Stimulated activated CD4-positive, alpha-beta T cell treated with anti-CD3 and anti-CD28 coated beads, Interleukin-4, amount 100 ng/mL, for 48 hours (primary cell): ENCODE measurements around the gene TMEM131.
"Not testable (repeated sequence)": the region's sequence is repeated elsewhere in the genome, so short reads cannot be mapped to it uniquely, and the experiment has no call there.

Experiments used
- DNase-seq, 2 donors: peaks; one replicate each; pipeline ENCODE4 v3.0.0-alpha.2; 2020; ENCODE audit warnings: low read depth in 2 of 2

The TMEM131 gene

DNA sequence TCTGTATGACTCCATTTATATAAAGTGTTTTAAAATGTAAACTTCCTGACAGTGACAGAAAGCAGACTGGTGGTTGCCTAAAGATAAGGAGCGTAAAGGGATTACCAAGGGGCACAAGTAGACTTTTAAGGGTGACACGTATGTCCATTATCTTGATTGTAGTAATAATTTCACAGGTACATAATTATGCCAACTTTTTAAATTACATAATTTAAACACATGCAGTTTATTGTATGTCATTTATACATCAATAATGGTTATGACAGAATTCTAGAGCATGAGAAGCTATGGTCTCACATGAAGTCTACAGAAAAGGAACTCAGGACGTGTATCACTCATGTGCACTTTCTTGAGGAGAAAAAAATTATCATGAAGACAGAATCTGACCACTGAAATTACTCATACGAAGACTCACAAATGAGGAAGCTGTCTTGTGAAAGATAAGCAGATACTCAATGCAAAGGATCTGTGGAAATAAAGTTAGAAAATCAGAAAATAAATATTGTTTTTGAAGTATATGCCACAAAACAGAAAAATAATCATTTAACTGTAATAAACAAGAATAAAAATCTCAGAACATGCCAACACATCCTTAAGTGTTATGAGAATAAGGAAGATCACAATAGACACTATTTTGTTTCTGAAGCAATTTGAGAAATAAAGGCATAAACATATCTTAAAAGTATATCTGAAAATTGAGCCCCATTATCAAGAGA is 84.4 kb downstream of the TMEM131 start:
- DNase-seq, result no peak

DNA sequence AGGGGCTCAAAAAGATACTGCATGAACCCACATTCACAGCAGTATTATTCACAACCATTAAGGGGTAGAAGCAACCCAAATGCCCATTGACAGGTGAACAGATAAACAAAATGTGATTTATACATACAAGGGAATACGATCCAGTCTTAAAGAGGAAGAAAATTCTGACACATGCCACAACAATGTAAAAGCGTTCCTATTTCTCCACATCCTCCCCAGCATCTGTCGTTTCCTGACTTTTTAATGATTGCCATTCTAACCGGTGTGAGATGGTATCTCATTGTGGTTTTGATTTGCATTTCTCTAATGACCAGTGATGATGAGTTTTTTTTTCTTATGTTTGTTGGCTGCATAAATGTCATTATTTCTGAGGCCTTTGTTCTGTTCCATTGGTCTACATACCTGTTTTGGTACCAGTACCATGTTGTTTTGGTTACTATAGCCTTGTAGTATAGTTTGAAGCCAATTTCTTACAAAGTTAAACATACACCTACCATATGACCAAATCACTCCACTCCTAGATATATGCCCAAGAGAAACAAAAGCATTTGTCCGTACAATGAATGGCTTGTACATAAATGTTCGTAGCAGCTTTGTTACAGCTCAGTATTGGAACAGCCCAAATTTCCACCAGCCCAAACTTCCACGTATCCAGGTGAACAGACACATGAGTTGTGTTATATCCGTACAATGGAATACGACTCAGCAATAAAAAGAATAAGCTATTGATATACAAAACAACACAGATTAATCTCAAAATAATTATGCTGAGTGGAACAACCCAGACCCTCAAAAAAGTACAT is 85.1 kb downstream of the TMEM131 start:
- DNase-seq, result no peak

- no peak for DNase-seq
Observed at GRCh38 chr2:97908208-97908676, 87.5 kb downstream of the TMEM131 start.

DNA sequence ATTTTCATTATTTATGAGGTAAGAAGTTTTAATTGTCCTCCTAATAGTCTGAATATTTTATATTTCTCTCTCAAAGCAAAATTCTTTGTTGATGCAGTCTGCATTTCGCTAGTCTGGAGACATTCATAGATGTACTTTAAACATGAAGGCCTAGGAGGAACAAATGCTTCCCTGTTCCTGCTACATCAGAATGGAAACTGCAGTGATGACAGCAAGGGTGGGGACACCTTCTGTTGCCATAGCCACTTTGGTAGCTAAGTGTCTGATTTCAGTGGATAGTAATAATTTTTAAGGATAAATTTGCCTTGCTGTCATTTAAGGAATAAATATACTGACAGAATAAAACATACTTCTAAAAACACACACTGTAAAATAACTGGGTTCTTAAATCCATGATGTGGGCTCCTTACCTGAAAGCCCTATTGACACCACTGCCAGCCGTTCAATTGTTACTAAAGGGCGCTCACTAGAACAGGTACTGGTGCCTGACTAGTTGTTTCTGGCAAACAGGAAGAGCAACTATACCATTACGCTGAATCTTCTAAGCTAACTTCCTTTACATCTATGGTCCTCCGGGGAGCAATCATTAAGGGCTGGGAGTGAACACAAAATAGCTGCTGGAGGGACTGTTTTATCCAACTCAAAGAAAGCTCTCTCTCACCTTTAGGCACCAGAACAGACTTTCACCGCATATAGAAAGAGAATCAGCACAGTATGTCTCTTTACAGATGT is 88.2 kb downstream of the TMEM131 start:
- DNase-seq, result no peak

- DNase-seq, result no peak
Observed at GRCh38 chr2:97906307-97906706, 89.4 kb downstream of the TMEM131 start.

GRCh38 chr2:97905294-97905693 is 90.5 kb downstream of the TMEM131 start:
- no peak for DNase-seq

DNA sequence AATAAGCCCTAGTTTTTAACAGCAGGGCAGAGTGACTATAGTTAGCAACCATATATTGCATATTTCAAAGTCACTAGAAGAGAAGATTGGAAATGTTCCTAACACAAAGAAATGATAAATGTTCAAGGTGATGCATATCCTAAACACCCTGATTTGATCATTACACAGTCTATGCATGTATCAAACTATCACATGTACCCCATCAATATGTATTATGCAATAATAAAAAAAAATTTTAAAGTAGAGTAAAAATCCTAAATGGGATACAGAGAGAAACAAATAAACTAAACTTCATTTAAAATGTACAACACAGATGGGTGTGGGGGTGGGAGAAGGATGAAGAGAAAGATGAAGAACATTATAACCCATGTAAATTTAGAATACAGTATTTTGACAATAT is 93.9 kb downstream of the TMEM131 start:
- no peak for DNase-seq

GRCh38 chr2:97900806-97901205 is 94.9 kb downstream of the TMEM131 start:
- no peak for DNase-seq

DNA sequence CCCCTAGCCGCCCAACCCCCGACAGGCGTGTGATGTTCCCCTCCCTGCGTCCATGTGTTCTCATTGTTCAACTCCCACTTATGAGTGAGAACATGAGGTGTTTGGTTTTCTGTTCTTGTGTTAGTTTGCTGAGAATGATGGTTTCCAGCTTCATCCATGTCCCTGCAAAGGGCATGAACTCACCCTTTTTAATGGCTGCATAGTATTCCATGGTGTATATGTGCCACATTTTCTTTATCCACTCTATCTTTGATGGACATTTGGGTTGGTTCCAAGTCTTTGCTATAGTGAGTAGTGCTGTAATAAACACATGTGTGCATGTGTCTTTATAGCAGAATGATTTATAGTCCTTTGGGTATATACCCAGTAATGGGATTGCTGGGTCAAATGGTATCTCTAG is 102.7 kb downstream of the TMEM131 start:
- DNase-seq, result not testable (repeated sequence)

DNA sequence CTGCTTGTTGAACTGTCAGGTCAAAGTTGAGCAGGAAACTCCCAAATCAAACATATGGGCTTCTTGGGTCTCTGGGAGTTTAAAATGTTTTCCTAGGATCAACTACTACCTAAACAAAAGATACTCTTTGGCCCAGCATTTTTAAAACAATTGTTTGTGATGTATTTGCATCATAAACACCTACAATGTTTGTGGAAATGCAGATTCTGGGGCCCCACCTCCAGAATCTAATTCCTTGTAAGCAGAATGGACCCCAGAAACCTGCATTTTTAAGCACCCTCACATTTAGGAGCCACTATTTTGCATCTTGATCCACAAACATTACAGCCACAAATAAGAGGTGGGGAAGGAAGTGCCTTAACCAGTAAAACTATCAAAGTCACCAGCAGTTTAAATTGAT is 104.1 kb downstream of the TMEM131 start:
- no peak for DNase-seq

DNA sequence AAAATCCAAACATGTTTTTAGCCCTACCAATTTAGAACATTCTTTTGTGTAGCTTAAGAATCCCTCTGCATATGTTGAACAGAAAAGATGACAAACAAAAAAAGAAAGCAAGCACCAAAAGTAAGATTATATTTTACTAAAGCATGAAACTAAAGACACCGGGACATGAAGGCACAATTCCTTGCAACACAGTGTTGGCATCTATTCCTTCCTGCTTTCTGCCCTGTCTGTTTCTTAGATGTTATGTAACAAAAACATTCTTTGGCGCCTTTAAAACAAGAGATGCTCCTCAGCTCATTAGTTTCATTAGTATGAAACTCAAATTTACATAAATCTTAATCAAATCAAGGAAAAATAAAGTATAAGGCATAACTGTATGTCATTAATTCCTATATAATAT is 106.6 kb downstream of the TMEM131 start:
- no peak for DNase-seq

DNA sequence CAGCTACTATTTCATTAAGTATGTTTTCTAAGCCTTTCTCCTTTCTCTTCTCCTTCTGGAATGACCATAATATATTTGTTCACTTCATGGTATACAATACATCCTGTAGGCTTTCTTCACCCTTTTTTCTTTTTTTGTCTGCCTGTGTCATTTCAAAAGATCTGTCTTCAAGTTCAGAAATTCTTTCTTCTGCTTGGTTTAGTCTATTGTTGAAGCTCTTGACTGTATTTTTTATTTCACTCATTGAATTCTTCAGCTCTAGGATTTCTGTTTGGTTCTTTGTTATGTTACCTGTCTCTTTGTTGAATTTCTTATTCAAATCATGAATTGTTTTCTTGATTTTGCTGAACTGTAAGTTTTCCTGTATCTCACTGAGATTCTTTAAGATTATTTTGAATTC is 109.9 kb downstream of the TMEM131 start:
- no peak for DNase-seq

DNA sequence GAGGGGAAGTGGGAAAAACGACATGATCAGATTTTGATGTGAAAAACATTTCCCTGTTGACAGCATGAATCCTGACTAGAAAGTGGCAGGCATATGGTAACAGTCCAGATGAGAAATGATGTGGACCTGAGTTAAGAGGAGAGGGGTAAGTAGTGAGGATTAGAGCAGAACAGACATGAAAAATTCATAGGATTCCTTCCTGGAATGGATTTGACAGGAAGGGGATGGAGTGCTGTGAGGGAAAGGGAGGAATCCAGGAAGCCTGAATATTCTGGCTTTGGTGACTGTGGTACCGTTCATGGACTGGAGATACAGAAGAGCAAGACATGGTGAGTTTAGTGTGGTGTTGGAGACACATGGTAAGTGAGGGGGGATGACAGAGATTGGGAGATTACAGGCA is 115.4 kb downstream of the TMEM131 start:
- DNase-seq, result no peak

DNA sequence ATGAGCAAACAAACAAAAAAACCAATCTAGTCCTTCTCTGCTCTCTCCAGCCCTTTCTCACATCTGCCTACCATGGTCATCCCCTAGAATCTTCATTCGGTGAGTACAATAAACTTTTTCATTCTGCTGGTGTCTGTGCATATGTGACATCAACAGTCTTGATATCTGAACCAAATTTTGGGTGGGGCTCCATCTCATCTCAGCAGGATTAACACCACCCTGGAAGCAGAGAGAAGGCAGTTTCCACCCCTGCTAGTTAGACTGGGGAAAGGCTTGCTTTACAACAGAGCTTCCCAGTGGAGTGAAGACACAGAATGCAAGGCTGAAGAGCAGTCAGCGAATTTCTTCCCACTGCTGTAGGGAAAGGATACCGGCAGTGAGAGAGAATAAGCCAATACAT is 116.9 kb downstream of the TMEM131 start:
- no peak for DNase-seq

GRCh38 chr2:97878317-97878716 is 117.4 kb downstream of the TMEM131 start:
- DNase-seq, result not testable (repeated sequence)

DNA sequence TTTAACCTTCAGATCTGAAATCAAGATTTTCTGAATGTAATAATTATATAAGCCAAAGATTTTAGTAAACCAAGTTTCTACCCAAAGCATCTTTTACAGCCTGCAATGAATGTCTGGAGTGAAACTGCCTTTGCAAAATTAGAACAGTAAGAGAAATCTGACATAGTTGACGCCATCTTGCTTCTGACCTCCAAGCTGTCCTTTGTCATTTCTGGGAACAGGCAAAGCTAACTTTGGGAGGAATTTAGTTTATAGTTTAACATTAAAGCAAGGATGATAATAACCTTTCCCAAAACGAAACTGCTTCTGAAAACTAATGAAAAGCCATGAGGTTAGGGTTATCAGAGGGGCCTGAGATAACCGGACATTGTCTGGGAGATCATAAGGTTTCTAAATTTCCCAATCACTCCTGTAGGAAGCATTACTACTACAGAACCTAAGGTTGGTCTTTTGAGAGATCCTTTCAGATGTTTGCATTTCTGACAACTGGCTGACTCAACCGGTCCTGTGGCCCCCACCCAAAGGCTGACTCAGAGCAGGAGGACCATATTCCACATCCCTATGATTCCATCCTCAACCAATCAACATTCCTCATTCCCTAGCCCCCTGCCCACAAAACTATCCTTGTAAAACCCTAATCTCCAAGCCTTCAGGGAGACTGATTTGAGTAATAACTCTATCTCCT is 124.5 kb downstream of the TMEM131 start:
- no peak for DNase-seq

DNA sequence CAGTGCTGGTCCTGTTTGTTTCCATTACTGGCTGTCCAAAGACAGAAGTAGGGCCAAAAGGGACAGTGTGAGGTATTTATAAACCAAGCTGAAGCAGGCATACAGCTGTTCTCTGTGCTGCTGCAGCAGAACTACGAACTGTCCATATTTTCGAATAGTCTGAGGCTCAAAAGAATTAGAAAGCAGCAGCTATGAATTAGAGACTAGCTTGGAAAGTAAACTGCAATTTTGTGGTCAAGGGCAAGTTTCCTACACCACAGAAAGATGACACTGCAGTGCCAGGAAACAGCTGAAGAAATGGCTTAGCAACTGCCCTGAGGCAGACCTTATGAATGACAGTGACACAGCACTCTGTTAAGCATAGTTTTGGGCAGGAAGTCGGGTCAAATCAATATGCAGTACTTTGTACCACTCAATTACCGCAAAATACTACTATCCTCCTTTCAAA is 125.3 kb downstream of the TMEM131 start:
- DNase-seq, result peak in 1 of 2 donors; percentile 36

- DNase-seq, result no peak
Observed at GRCh38 chr2:97869722-97870346, 125.9 kb downstream of the TMEM131 start.

DNA sequence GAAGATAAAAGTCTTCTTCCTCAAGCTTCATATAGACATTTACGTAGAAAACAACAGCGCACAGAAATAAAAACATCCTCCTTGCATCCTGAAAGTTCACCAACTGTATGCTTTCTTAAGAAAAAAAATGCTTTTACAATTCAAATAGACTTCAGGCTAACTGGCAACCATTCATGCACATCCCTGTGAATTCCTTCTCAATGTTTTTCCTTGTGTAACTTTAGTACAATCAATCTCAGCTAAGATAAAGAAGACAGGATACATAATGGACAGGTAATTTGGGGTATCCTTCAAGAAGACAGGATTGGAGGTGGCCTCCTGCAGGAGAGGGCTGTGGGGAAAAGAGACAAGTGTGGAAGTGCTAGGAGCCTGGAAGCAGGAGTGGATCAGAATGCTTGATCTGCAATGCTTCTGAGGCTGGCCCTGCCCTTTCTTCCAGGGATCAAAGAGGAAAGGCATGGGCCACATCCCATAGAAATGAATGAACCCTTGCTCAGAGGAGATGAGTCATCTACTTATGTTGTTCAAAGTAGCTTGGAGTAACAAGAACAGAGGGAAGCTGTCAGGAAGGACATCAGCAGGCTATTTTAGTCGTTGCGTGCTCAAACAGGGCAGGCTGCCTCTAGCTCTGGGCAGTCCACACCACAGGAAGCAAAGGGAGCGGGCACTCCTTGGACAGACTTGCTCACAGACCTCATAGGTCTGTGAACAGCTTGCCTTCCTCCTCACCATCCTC is 126.6 kb downstream of the TMEM131 start:
- no peak for DNase-seq

- no peak for DNase-seq
Observed at GRCh38 chr2:97863829-97864228, 131.9 kb downstream of the TMEM131 start.

DNA sequence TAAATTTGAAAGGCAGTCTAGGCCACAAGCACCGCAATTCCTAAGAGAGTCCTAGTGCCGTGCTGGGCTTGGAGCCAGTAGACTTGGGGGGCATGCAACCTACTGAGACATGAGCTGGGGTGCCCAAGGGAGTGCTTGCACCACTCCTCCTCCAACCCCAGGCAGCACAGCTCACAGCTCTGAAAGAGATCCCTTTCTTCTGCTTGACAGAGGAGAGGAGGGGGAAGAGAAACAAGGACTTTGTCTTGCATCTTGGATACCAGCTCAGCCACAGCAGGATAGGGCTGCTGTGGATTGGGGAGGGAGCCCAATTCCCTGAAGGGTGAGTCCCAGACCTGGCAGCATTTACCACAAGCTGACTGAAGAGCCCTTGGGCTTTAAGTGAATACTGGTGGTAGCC is 134.6 kb downstream of the TMEM131 start:
- DNase-seq, result no peak
